Spleen (tissue), 7 donors: ENCODE data around the gene THY1.

Experiments used
- CTCF ChIP-seq, 11 experiments: fragments of 200-600 bp in 7 of 11; fragments of 450-650 bp in 4 of 11; sonication (generic) in 4 of 11; IDR thresholded peaks in 8 of 11; conservative IDR thresholded peaks in 3 of 11; 1 replicate in 7 of 11; 2 replicates in 4 of 11; pipeline versions ENCODE4 v1.4.0 to v1.8.0; 2016 to 2021; ENCODE audit warnings: antibody characterized with exemption in 11 of 11, inconsistent platforms in 4 of 11, mild to moderate bottlenecking in 1 of 11
- POLR2A ChIP-seq, 3 donors: fragments of 450-650 bp; IDR thresholded peaks; one replicate each; pipeline ENCODE4 v1.5.1; 2017; ENCODE audit warnings: antibody characterized with exemption in 3 of 3, mild to moderate bottlenecking in 1 of 3
- donor health status: DM: no; HTN: no; CAD: no; lungs with moderate emphysema.
- donor health status: DM: no; HTN: no; CAD: no.
- donor health status: DM: no; HTN: no; CAD: no.

- TF ChIP-seq CTCF (IDR thresholded peaks at IDR 0.05 in 8 of 11, conservative IDR thresholded peaks at IDR 0.05 in 3 of 11) (no peak), POLR2A (IDR thresholded peaks at IDR 0.05) (no peak)
Measured at GRCh38 chr11:119441898-119442243, 18.9 kb upstream of the THY1 start.
